Calu3 (cell line): Measurements from ENCODE around the gene NDUFS6. TPM values are rescaled to one million over a fixed set of nuclear protein-coding genes. Genes with fewer than 3 reads are reported as not detected.
"Not testable (repeated sequence)": the region's sequence is repeated elsewhere in the genome, so short reads cannot be mapped to it uniquely, and the experiment has no call there.

ENCODE experiments used
- BruUV-seq: library from RNA; stranded (reverse); fragments of 400-500 nt; replicated peaks from 2 replicates; lab custom pipeline; 2021; lab: Mats Ljungman, UMichigan
- CTCF ChIA-PET: fragments of 300-600 bp; sonication (Branson Sonifier 250); formaldehyde crosslinking; loops from one replicate; lab custom pipeline; 2022; ENCODE audit warnings: antibody characterized with exemption; lab: Charles Lee
- DNase-seq: peaks from one replicate; pipeline ENCODE4 v3.0.0; 2022
- H3K27ac Mint-ChIP-seq: one replicate; pipeline ENCODE4 v1.8.0; 2022; ENCODE audit warnings: mixed read lengths; ENCODE audit not compliant: unreplicated experiment
- H3K27me3 Mint-ChIP-seq: one replicate; pipeline ENCODE4 v1.8.0; 2022; ENCODE audit warnings: mixed read lengths; ENCODE audit not compliant: unreplicated experiment
- H3K36me3 Mint-ChIP-seq: one replicate; pipeline ENCODE4 v1.8.0; 2022; ENCODE audit warnings: mild to moderate bottlenecking, moderate library complexity, mixed read lengths; ENCODE audit not compliant: insufficient read depth, unreplicated experiment
- H3K4me1 Mint-ChIP-seq: one replicate; pipeline ENCODE4 v1.8.0; 2022; ENCODE audit warnings: mild to moderate bottlenecking, low read depth, mixed read lengths; ENCODE audit not compliant: unreplicated experiment
- H3K4me3 Mint-ChIP-seq: one replicate; pipeline ENCODE4 v1.8.0; 2022; ENCODE audit warnings: mild to moderate bottlenecking, low read depth, moderate library complexity, mixed read lengths; ENCODE audit not compliant: unreplicated experiment
- H3K9me3 Mint-ChIP-seq: one replicate; pipeline ENCODE4 v1.8.0; 2022; ENCODE audit warnings: low read depth, mixed read lengths; ENCODE audit not compliant: unreplicated experiment
- intact Hi-C: fragments of 100-400 bp; cut with micrococcal nuclease; formaldehyde crosslinking; loops from one replicate; pipeline ENCODE4 v1.10.0; 2022; ENCODE audit not compliant: unreplicated experiment
- total RNA-seq: library from RNA; stranded (reverse); gene quantifications from 2 replicates; pipeline ENCODE4 v1.2.3, GENCODE V29; 2022
- TF ChIP-seq, protein P1 (sequence below): fragments of 200-600 bp; IDR thresholded peaks from one replicate; pipeline ENCODE4 v1.8.0; 2022; ENCODE audit warnings: antibody characterized with exemption; ENCODE audit not compliant: unreplicated experiment

The NDUFS6 gene
- total RNA-seq, 1 experiment from 2014 or later: 44.7 TPM

- no TSS peak for BruUV-seq
- TF ChIP-seq, protein P1, sequence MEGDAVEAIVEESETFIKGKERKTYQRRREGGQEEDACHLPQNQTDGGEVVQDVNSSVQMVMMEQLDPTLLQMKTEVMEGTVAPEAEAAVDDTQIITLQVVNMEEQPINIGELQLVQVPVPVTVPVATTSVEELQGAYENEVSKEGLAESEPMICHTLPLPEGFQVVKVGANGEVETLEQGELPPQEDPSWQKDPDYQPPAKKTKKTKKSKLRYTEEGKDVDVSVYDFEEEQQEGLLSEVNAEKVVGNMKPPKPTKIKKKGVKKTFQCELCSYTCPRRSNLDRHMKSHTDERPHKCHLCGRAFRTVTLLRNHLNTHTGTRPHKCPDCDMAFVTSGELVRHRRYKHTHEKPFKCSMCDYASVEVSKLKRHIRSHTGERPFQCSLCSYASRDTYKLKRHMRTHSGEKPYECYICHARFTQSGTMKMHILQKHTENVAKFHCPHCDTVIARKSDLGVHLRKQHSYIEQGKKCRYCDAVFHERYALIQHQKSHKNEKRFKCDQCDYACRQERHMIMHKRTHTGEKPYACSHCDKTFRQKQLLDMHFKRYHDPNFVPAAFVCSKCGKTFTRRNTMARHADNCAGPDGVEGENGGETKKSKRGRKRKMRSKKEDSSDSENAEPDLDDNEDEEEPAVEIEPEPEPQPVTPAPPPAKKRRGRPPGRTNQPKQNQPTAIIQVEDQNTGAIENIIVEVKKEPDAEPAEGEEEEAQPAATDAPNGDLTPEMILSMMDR: no peak
- H3K27me3 Mint-ChIP-seq: peaks cover 53% of the 10 kb centered on the region
- H3K36me3 Mint-ChIP-seq: no peaks in the 10 kb centered on the region
- CTCF ChIA-PET: no interaction called here
- no peak overlapping the region for H3K27ac Mint-ChIP-seq
- no peaks in the 10 kb centered on the region for H3K4me1 Mint-ChIP-seq
- H3K4me3 Mint-ChIP-seq: no peak overlapping the region
- no peak for DNase-seq
- intact Hi-C loops: no loop called here
- H3K9me3 Mint-ChIP-seq: no peaks in the 10 kb centered on the region
Observed at GRCh38 chr5:1838013-1838412, 36.8 kb downstream of the NDUFS6 start.

- intact Hi-C loops: no loop called here
- H3K4me3 Mint-ChIP-seq: no peak overlapping the region
- no peak overlapping the region for H3K27ac Mint-ChIP-seq
- no peaks in the 10 kb centered on the region for H3K9me3 Mint-ChIP-seq
- H3K36me3 Mint-ChIP-seq: no peaks in the 10 kb centered on the region
- no TSS peak for BruUV-seq
- TF ChIP-seq, protein P1: no peak
- H3K27me3 Mint-ChIP-seq: peaks cover 36% of the 10 kb centered on the region
- H3K4me1 Mint-ChIP-seq: no peaks in the 10 kb centered on the region
- no peak for DNase-seq
- CTCF ChIA-PET: no interaction called here
Observed at GRCh38 chr5:1840071-1840547, 38.9 kb downstream of the NDUFS6 start.

- no peaks in the 10 kb centered on the region for H3K9me3 Mint-ChIP-seq
- no peak for DNase-seq
- H3K27ac Mint-ChIP-seq: no peak overlapping the region
- H3K4me3 Mint-ChIP-seq: no peak overlapping the region
- CTCF ChIA-PET: no interaction called here
- TF ChIP-seq, protein P1: no peak
- H3K36me3 Mint-ChIP-seq: no peaks in the 10 kb centered on the region
- intact Hi-C loops: no loop called here
- BruUV-seq: no TSS peak
- peaks cover 31% of the 10 kb centered on the region for H3K27me3 Mint-ChIP-seq
- no peaks in the 10 kb centered on the region for H3K4me1 Mint-ChIP-seq
Observed at GRCh38 chr5:1840741-1841521, 39.7 kb downstream of the NDUFS6 start.

- Mint-ChIP-seq H3K9me3 (no peaks in the 10 kb centered on the region), H3K4me3 (no peak overlapping the region), H3K4me1 (no peaks in the 10 kb centered on the region), H3K27me3 (peaks cover 22% of the 10 kb centered on the region), H3K36me3 (no peaks in the 10 kb centered on the region), H3K27ac (no peak overlapping the region)
- CTCF ChIA-PET: no interaction called here
- no TSS peak for BruUV-seq
- intact Hi-C loops: no loop called here
- TF ChIP-seq, protein P1: no peak
- DNase-seq: no peak
Observed at GRCh38 chr5:1842004-1842819, 41.0 kb downstream of the NDUFS6 start.

DNA sequence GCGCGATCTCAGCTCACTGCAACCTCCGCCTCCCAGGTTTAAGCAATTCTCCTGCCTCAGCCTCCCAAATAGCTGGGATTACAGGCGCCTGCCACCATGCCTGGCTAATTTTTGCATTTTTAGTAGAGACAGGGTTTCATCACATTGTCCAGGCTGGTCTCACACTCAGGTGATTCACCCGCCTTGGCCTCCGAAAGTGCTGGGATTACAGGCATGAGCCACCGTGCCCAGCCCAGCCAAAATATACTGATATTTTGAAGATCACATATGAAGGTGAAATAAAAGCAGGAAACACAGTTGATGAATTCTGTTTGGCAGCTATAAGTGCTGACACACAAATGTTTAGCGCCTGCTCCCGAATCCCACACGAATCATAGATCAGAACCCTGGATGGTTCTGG lies 42.6 kb downstream of the NDUFS6 start:
- H3K4me1 Mint-ChIP-seq, H3K9me3 Mint-ChIP-seq, CTCF ChIA-PET, H3K36me3 Mint-ChIP-seq, DNase-seq, BruUV-seq, H3K4me3 Mint-ChIP-seq, intact Hi-C loops, H3K27ac Mint-ChIP-seq: not testable (repeated sequence)
- H3K27me3 Mint-ChIP-seq: peaks cover 30% of the 10 kb centered on the region
